Measurements from ENCODE around the gene IFI27. TPM values are rescaled to one million over a fixed set of nuclear protein-coding genes. Genes with fewer than 3 reads are reported as not detected.

Gene IFI27
- polyA plus RNA-seq, 1 of the 3 experiments (the other 2 are of a cell fraction): 1.2 TPM

DNA sequence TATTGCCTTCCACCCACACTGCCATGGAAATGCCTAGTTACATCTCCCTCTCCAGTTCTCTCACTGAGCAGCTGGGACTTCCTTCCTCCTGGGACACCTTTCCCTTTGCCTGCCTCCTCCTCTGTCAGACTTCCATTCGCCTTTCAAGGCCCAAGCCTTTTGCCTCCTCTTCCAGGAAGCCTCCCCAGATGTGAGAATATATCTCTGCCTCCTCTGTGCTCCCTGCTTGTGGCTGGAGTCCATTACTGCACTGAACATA, 15.8 kb downstream of the IFI27 start:
- H3F3A ChIP-seq (replicated peaks; ENCODE audit: insufficient read depth): peaks cover 9% of the 10 kb centered on the region
- H3K9ac ChIP-seq: no peak overlapping the region
- H2AFZ ChIP-seq (ENCODE audit: low read depth): no peak overlapping the region
- peaks cover 0 to 7% of the 10 kb centered on the region in 2 experiments; a peak in 2 of 4 replicates for H3K4me1 ChIP-seq (ENCODE audit: control insufficient read depth in 1 of 2, insufficient read depth in 2 of 2, low read depth in 1 of 2, low read length in 1 of 2)
- ChIA-PET CTCF (interaction anchor here (0.8 to 3.4 kb wide), 2 partner anchors 10 to 80 kb away, joined by 3 to 20 read pairs; no protein-coding TSS in a partner anchor), POLR2A (no interaction called here)
- H4K20me1 ChIP-seq (ENCODE audit: insufficient read depth): no peaks in the 10 kb centered on the region
- H3K9me2 ChIP-seq: no peaks in the 10 kb centered on the region
- WGBS (ENCODE audit: low lambda C conversion rate): 64% methylated on average over 1 of the region's 1 CpG
- no peaks in the 10 kb centered on the region for H3K27me3 ChIP-seq (ENCODE audit: insufficient read depth)
- H3K27ac ChIP-seq (ENCODE audit: low read depth in 2 of 2, low read length in 1 of 2): no peak overlapping the region
- no peaks in the 10 kb centered on the region for H3K79me2 ChIP-seq (ENCODE audit: insufficient read depth)
- H3K4me3 ChIP-seq (ENCODE audit: low read depth in 2 of 2, low read length in 1 of 2): no peak overlapping the region
- H3K4me2 ChIP-seq: no peak overlapping the region
- peaks cover 0 to 6% of the 10 kb centered on the region in 2 experiments for H3K36me3 ChIP-seq (replicated peaks in 1 of 2; ENCODE audit: control insufficient read depth in 1 of 2, insufficient read depth in 2 of 2, low read length in 1 of 2)
- TF ChIP-seq EP300 (IDR thresholded peaks at IDR 0.05; ENCODE audit: borderline replicate concordance in 1 of 2, low read depth in 1 of 2, low read length in 1 of 2): no peak
- TF ChIP-seq CHD2 (IDR thresholded peaks at IDR 0.05; ENCODE audit: low read length, partially characterized antibody): no peak
- H3K9me3 ChIP-seq: no peaks in the 10 kb centered on the region
- DNase-seq: no peak

GRCh38 chr14:94126800-94127199, 16.3 kb downstream of the IFI27 start:
- Histone ChIP-seq H3K4me1 (ENCODE audit: control insufficient read depth in 1 of 2, insufficient read depth in 2 of 2, low read depth in 1 of 2, low read length in 1 of 2) (peaks cover 0 to 7% of the 10 kb centered on the region in 2 experiments; a peak in 2 of 4 replicates), H3F3A (replicated peaks; ENCODE audit: insufficient read depth) (peaks cover 11% of the 10 kb centered on the region), H3K9me2 (no peaks in the 10 kb centered on the region), H3K9ac (no peak overlapping the region), H3K27me3 (ENCODE audit: insufficient read depth) (no peaks in the 10 kb centered on the region), H3K4me3 (ENCODE audit: low read depth in 2 of 2, low read length in 1 of 2) (no peak overlapping the region), H3K27ac (ENCODE audit: low read depth in 2 of 2, low read length in 1 of 2) (no peak overlapping the region), H3K36me3 (replicated peaks in 1 of 2; ENCODE audit: control insufficient read depth in 1 of 2, insufficient read depth in 2 of 2, low read length in 1 of 2) (peaks cover 0 to 6% of the 10 kb centered on the region in 2 experiments), H3K4me2 (no peak overlapping the region), H4K20me1 (ENCODE audit: insufficient read depth) (no peaks in the 10 kb centered on the region), H3K9me3 (no peaks in the 10 kb centered on the region), H2AFZ (ENCODE audit: low read depth) (no peak overlapping the region), H3K79me2 (ENCODE audit: insufficient read depth) (no peaks in the 10 kb centered on the region)
- DNase-seq: no peak
- CTCF ChIA-PET: interaction anchor here (0.8 to 6.9 kb wide), 3 partner anchors 10 to 92 kb away, joined by 3 to 64 read pairs (median 20); no protein-coding TSS in a partner anchor
- POLR2A ChIA-PET: no interaction called here
- 69% methylated on average over 5 of the region's 5 CpGs for WGBS (ENCODE audit: low lambda C conversion rate)
- no peak for TF ChIP-seq SIN3A (IDR thresholded peaks at IDR 0.05; ENCODE audit: borderline replicate concordance, low read depth, low read length)
- no peak for TF ChIP-seq NFIC (IDR thresholded peaks at IDR 0.05; ENCODE audit: borderline replicate concordance)
- TF ChIP-seq FOSL2 (IDR thresholded peaks at IDR 0.05; ENCODE audit: borderline replicate concordance, low read depth): no peak
- no peak for TF ChIP-seq IRF3 (IDR thresholded peaks at IDR 0.05; ENCODE audit: low read depth, low read length)
- TF ChIP-seq SMC3 (IDR thresholded peaks at IDR 0.05; ENCODE audit: low read depth, low read length): no peak
- no peak for TF ChIP-seq FOXM1 (IDR thresholded peaks at IDR 0.05; ENCODE audit: low read depth)
- TF ChIP-seq USF2 (IDR thresholded peaks at IDR 0.05; ENCODE audit: borderline replicate concordance, low read depth, low read length): no peak
- TF ChIP-seq, protein P1, sequence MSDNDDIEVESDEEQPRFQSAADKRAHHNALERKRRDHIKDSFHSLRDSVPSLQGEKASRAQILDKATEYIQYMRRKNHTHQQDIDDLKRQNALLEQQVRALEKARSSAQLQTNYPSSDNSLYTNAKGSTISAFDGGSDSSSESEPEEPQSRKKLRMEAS (IDR thresholded peaks at IDR 0.05; ENCODE audit: low read depth): no peak
- no peak for TF ChIP-seq YY1 (IDR thresholded peaks at IDR 0.05; ENCODE audit: low read depth)
- TF ChIP-seq RXRA (IDR thresholded peaks at IDR 0.05; ENCODE audit: borderline replicate concordance, low read depth): no peak
- no peak for TF ChIP-seq USF1 (IDR thresholded peaks at IDR 0.05; ENCODE audit: borderline replicate concordance, low read depth)
- TF ChIP-seq RFX5 (IDR thresholded peaks at IDR 0.05; ENCODE audit: low read length): no peak
- TF ChIP-seq EP300 (IDR thresholded peaks at IDR 0.05; ENCODE audit: borderline replicate concordance in 1 of 2, low read depth in 1 of 2, low read length in 1 of 2): no peak
- no peak for TF ChIP-seq NRF1 (IDR thresholded peaks at IDR 0.05; ENCODE audit: low read depth, low read length)
- TF ChIP-seq EZH2phosphoT487 (IDR thresholded peaks at IDR 0.05; ENCODE audit: borderline replicate concordance, low read depth): no peak
- TF ChIP-seq, protein P2, sequence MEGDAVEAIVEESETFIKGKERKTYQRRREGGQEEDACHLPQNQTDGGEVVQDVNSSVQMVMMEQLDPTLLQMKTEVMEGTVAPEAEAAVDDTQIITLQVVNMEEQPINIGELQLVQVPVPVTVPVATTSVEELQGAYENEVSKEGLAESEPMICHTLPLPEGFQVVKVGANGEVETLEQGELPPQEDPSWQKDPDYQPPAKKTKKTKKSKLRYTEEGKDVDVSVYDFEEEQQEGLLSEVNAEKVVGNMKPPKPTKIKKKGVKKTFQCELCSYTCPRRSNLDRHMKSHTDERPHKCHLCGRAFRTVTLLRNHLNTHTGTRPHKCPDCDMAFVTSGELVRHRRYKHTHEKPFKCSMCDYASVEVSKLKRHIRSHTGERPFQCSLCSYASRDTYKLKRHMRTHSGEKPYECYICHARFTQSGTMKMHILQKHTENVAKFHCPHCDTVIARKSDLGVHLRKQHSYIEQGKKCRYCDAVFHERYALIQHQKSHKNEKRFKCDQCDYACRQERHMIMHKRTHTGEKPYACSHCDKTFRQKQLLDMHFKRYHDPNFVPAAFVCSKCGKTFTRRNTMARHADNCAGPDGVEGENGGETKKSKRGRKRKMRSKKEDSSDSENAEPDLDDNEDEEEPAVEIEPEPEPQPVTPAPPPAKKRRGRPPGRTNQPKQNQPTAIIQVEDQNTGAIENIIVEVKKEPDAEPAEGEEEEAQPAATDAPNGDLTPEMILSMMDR (IDR thresholded peaks at IDR 0.05): no peak
